Measurements from ENCODE around the gene GALNT18.
A peak's percentile ranks its signal among the peaks of the same experiment; 100 is the strongest.

GALNT18 gene

GRCh38 chr11:11577251-11577855, 44.5 kb downstream of the GALNT18 start:
- in situ Hi-C loops (cut with HindIII; ENCODE audit: low pct_ligation_motif_present, low pct_unique_long_range_greater_than_20kb, low sequenced_read_pairs) = no loop called here
- no peak for DNase-seq

GRCh38 chr11:11574373-11575287, 47.2 kb downstream of the GALNT18 start:
- no peak for DNase-seq
- in situ Hi-C loops (cut with HindIII; ENCODE audit: low pct_ligation_motif_present, low pct_unique_long_range_greater_than_20kb, low sequenced_read_pairs) = no loop called here

- in situ Hi-C loops (cut with HindIII; ENCODE audit: low pct_ligation_motif_present, low pct_unique_long_range_greater_than_20kb, low sequenced_read_pairs) = no loop called here
Observed at GRCh38 chr11:11572386-11572785, 49.4 kb downstream of the GALNT18 start.

GRCh38 chr11:11571893-11572292, 49.9 kb downstream of the GALNT18 start:
- DNase-seq = no peak

More at GRCh38 chr11:11572386-11572785, 49.4 kb downstream of the GALNT18 start:
- no peak for DNase-seq

GRCh38 chr11:11570823-11571222, 51.0 kb downstream of the GALNT18 start:
- no peak for DNase-seq
- in situ Hi-C loops (cut with HindIII; ENCODE audit: low pct_ligation_motif_present, low pct_unique_long_range_greater_than_20kb, low sequenced_read_pairs) = no loop called here

More at GRCh38 chr11:11571893-11572292, 49.9 kb downstream of the GALNT18 start:
- in situ Hi-C loops (cut with HindIII; ENCODE audit: low pct_ligation_motif_present, low pct_unique_long_range_greater_than_20kb, low sequenced_read_pairs) = no loop called here

GRCh38 chr11:11569936-11570491, 51.8 kb downstream of the GALNT18 start:
- peak; percentile 21 for DNase-seq
- in situ Hi-C loops (cut with HindIII; ENCODE audit: low pct_ligation_motif_present, low pct_unique_long_range_greater_than_20kb, low sequenced_read_pairs) = no loop called here

- in situ Hi-C loops (cut with HindIII; ENCODE audit: low pct_ligation_motif_present, low pct_unique_long_range_greater_than_20kb, low sequenced_read_pairs) = no loop called here
- DNase-seq = no peak
Observed at GRCh38 chr11:11568651-11569229, 53.1 kb downstream of the GALNT18 start.

- in situ Hi-C loops (cut with HindIII; ENCODE audit: low pct_ligation_motif_present, low pct_unique_long_range_greater_than_20kb, low sequenced_read_pairs) = no loop called here
- DNase-seq = no peak
Observed at GRCh38 chr11:11567936-11568650, 53.7 kb downstream of the GALNT18 start.

- in situ Hi-C loops (cut with HindIII; ENCODE audit: low pct_ligation_motif_present, low pct_unique_long_range_greater_than_20kb, low sequenced_read_pairs) = no loop called here
- DNase-seq = no peak
Observed at GRCh38 chr11:11565636-11566035, 56.2 kb downstream of the GALNT18 start.

- in situ Hi-C loops (cut with HindIII; ENCODE audit: low pct_ligation_motif_present, low pct_unique_long_range_greater_than_20kb, low sequenced_read_pairs) = no loop called here
- no peak for DNase-seq
Observed at GRCh38 chr11:11563200-11563975, 58.4 kb downstream of the GALNT18 start.

- DNase-seq = no peak
- in situ Hi-C loops (cut with HindIII; ENCODE audit: low pct_ligation_motif_present, low pct_unique_long_range_greater_than_20kb, low sequenced_read_pairs) = no loop called here
Observed at GRCh38 chr11:11561991-11562390, 59.8 kb downstream of the GALNT18 start.

GRCh38 chr11:11558826-11559225, 63.0 kb downstream of the GALNT18 start:
- in situ Hi-C loops (cut with HindIII; ENCODE audit: low pct_ligation_motif_present, low pct_unique_long_range_greater_than_20kb, low sequenced_read_pairs) = no loop called here

GRCh38 chr11:11558396-11558795, 63.4 kb downstream of the GALNT18 start:
- no peak for DNase-seq
- in situ Hi-C loops (cut with HindIII; ENCODE audit: low pct_ligation_motif_present, low pct_unique_long_range_greater_than_20kb, low sequenced_read_pairs) = no loop called here

More at GRCh38 chr11:11558826-11559225, 63.0 kb downstream of the GALNT18 start:
- DNase-seq = peak; percentile 46

- peak; percentile 56 for DNase-seq
- in situ Hi-C loops (cut with HindIII; ENCODE audit: low pct_ligation_motif_present, low pct_unique_long_range_greater_than_20kb, low sequenced_read_pairs) = no loop called here
Observed at GRCh38 chr11:11555208-11555607, 66.6 kb downstream of the GALNT18 start.

GRCh38 chr11:11553573-11553972, 68.2 kb downstream of the GALNT18 start:
- in situ Hi-C loops (cut with HindIII; ENCODE audit: low pct_ligation_motif_present, low pct_unique_long_range_greater_than_20kb, low sequenced_read_pairs) = no loop called here
- no peak for DNase-seq

GRCh38 chr11:11552529-11553087, 69.2 kb downstream of the GALNT18 start:
- in situ Hi-C loops (cut with HindIII; ENCODE audit: low pct_ligation_motif_present, low pct_unique_long_range_greater_than_20kb, low sequenced_read_pairs) = no loop called here
- no peak for DNase-seq

- in situ Hi-C loops (cut with HindIII; ENCODE audit: low pct_ligation_motif_present, low pct_unique_long_range_greater_than_20kb, low sequenced_read_pairs) = no loop called here
- no peak for DNase-seq
Observed at GRCh38 chr11:11550534-11550933, 71.3 kb downstream of the GALNT18 start.
